ENCODE measurements around the gene PEBP1.

Gene PEBP1

DNA sequence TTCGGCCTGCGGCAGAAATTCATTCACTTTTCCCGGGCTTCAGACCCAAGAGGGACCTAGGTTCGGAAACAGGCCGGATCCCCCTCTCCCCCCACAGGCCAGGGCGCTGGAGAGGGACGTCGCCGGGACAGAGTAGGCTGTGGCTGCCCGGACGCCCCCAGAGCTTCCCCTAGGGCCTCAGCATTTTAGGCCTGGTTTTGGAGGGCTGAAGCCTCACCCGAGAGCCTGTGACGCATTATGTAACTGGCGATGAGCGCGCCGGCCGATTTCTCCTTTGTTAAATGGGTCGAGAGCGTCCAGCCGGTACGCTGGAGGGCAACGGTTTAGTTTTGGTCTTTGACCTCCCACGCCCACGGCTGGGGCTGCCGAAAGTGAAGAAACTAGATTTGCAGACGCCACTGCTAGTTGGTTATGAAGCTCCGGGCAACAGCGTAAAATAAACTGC, 657 bp downstream of the PEBP1 start:
- DNase-seq, result peak; percentile 64 to 67

DNA sequence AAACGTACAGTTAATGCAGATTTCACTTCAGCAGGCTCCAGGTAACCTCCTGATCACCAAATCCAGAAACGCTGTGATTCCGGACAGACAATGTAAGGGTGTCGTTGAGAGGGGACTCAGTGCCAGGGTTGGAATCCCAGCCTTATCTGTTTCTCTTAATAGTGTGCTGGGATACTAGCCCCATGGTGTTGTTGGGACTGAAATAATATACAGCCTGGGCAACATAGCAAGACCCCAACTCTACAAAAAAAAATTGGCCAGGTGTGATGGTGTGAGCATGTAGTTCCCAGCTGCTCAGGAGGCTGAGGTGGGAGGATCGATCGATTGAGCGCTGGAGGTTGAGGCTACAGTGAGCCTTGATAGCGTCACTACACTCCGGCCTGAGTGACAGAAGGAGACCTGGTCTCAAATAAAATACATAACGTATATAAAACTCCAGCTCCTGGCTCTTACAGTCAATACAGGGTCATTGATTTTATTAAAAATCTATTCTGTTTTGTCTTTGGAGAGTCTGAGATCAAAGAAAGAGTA, 1.3 kb downstream of the PEBP1 start:
- no peak for DNase-seq

DNA sequence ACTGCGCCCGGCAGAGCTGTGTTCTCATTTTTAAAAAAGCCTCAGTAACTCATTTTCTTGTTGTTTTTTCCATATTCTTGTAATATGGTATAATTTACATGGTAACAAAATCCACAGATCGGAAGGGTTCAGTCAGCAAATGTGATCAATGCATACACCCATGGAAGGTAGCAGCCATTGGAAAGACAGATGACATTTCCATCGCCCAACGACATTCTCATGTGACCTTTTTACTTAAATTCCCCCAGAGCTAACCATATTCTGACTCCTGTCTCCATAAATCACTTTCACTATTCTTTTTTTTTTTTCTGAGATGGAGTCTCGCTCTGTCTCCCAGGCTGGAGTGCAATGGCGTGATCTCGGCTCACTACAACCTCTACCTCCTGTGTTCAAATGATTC, 4.9 kb downstream of the PEBP1 start:
- DNase-seq, result no peak

DNA sequence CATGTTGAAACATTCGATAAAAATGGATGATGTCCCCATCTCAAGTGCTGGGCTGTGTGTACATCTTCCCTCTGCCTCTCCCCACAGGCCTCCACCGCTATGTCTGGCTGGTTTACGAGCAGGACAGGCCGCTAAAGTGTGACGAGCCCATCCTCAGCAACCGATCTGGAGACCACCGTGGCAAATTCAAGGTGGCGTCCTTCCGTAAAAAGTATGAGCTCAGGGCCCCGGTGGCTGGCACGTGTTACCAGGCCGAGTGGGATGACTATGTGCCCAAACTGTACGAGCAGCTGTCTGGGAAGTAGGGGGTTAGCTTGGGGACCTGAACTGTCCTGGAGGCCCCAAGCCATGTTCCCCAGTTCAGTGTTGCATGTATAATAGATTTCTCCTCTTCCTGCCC, 8.6 kb downstream of the PEBP1 start:
- DNase-seq, result no peak

DNA sequence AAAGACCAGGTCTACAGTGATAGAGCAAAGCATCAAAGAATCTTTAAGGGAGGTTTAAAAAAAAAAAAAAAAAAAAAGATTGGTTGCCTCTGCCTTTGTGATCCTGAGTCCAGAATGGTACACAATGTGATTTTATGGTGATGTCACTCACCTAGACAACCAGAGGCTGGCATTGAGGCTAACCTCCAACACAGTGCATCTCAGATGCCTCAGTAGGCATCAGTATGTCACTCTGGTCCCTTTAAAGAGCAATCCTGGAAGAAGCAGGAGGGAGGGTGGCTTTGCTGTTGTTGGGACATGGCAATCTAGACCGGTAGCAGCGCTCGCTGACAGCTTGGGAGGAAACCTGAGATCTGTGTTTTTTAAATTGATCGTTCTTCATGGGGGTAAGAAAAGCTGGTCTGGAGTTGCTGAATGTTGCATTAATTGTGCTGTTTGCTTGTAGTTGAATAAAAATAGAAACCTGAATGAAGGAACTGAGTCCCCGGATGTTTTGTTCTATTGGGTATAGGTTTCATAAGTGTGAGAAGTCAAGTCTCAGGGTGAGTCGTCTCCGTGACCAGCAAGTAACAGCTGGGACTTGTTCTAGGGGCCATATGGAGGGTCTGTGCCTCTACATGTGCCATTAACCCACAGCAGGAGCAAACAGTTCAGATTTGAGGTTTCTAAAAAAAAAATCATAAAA, 9.3 kb downstream of the PEBP1 start:
- DNase-seq, result no peak

DNA sequence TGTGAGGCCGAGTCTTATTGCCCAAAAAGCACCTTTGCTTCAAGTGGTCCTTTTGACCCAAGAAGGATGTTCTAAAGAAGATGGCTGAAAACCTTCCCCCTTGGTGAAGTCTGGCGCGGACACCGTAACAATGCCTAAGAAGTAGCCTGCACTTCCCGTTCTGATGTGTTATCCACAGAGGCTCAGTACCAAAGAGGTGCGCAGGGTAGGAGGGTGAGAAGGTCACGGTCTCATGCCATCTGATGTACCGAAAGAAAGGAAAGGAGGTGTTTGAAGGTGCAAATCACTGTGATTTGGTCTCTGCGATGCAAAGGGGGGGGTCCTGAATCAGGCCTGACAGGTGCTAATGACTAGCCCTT, 9.9 kb downstream of the PEBP1 start:
- no peak for DNase-seq

DNA sequence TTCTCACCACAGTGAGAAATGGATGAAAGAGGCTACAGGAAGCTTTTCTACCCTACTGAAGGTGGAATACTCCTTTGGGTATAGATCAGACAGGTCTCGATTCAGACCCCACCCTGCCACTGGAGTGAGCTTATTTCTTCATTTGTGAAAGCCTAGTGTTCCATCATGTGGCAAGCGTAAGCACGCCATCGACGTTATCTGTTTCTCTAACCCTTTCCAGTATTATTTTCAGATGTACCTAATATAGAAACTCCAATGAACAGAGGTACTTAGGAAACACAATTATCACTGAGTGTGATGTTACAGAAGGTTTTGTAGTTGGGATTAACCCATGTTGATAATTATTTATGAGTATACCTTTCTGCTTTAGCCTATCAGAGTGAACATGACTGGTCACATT, 12.4 kb downstream of the PEBP1 start:
- no peak for DNase-seq

DNA sequence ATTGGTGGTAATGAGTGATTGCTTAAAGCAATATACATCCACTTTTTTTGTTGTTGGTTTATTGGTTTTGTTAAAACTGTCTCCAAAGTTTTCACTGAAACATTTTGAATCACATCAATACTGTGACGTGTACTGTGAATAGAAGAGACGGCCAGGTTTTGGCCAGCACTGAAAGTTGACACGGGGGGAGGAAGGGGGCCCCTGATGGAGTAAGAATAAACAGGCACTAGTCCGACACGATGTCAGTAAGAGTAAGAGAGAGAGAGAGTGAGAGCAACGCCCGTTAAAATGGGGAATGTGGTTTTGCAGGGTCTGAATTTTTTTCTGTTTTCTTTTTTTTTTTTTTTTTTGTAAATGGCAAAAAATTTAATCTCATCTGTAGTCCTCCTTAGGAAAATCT, 14.7 kb downstream of the PEBP1 start:
- DNase-seq, result no peak

DNA sequence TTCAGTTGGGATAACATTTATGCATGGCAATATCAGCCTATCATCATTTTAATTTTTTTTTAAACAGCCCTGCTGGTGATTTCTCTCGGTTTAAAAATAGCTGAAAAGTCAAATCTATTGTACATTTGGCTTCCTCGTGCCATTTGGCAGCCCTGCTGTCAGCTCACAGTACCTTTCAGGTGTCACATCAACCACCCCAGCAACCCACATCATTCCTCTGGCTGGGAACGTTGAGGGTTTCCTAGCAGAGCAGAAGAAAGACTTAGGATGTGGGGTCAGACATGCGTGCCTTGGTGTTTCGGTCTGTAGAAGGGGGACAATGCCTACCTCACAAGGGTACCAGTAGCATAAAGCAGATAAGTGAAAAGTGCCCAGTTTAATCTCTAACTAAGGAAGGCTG, 15.8 kb downstream of the PEBP1 start:
- DNase-seq, result no peak

DNA sequence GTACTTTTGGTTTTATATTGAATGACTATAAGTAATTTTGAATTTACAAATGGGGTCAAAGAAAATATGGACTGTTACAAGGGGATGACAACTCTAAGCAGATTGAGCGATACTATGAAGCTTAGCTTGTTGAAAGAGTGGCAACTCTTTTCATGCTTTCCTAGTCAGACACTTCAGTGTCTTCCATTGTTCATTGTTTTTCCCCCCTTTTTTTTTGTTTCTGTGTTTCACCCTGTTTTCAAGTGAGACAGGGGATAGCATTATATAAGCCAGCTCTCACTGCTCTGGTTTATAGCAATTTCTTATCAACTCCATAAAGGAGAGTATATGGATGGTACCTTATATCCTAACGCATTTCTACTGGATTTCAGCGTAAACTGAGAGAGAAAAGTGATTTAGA, 24.6 kb downstream of the PEBP1 start:
- DNase-seq, result no peak

DNA sequence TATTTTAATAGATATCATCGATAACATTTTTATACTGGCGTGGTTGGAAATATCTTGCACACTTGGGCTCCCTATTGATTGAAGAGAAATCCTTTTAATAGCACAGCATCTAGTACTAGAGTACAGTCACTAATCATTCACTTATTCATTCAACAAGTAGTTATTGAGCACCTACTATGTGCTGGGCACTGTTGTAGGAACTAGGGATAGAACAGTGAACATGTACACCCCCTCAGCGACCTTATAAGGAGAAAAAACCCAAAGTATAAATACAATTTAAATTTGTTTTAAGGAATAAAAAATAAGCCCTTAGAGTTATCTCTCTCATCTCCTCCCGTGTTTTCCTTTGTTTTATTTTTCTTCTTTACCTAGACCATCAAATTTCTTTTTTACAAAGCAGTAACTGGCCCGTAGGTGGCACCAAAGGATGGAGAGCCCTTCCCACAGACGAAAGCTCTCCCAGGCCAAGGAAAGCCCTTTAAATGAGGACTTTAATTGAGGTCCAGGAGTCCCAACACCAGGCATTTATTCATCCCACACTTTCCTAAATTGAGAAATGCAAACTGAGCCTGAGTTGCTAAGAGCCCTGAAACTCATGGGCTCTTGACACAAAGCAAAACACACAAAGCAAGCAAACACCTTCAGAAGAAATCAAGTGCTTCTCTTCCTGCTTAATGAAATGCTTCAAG, 29.0 kb downstream of the PEBP1 start:
- no peak for DNase-seq

DNA sequence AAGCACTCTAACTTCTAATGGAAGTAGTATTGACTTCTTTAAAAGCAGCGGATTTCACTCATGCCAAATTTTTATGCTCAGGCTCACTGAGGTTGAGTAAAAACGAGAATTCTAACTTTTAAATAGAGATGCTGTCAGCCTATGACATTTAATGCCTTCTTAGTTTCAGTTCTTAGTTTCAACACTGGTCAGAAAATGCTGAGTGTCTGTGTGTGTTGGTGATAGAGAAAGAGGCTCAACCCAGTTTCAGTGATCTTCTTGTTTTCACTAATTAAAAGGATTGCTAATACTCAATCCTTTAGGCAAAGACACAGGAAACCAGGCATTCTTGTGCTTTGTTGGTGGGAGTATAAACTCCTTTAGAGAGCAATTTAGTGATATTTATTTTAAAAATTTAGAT, 31.0 kb downstream of the PEBP1 start:
- DNase-seq, result no peak

DNA sequence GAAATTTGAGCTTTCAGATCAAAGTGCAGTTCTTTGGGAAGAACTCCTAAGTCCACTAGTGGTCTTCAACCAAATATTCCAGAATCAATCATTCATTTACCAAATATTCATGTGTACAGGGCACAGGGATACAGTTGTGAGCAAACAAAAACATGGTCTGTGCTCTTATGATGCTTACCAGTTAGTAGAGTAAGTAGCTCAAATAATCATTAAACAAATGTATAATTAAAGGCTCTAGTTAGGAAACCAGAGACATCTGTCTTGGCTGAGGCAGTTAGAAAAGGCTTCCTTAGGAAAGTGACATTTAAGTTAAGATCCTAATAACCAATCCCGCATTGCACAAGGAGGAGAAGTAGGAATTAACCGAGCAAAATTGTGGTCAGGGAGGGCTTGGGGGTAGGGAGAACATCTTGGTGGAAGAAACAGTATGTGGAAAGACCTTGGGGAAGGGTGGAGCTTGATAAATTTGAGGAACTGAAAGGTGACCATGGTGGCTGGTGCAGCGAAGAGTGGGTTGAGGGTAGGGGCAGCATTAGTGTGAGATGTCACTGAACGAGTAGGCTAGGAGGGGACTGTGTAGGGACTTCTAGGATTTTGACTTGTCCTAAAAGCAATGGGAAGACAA, 40.0 kb downstream of the PEBP1 start:
- no peak for DNase-seq

DNA sequence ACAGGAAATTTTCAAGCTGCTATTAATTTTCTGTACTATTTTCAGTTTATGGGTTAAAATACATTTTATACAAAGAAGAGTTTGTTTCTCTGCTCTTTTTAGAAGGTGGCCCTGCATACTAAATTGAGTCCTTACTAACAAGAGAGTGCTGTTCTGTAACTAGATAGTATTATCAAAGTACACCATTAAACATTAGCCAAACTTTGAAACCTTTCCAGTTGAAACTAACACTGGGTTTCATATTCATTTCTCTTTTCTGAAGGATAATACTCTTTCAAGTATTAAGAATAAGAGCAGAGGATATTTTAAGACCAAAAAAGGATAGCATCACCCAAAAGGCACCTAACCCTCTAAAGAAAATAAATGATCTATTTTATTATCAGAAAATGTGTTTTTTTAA, 47.2 kb downstream of the PEBP1 start:
- no peak for DNase-seq

DNA sequence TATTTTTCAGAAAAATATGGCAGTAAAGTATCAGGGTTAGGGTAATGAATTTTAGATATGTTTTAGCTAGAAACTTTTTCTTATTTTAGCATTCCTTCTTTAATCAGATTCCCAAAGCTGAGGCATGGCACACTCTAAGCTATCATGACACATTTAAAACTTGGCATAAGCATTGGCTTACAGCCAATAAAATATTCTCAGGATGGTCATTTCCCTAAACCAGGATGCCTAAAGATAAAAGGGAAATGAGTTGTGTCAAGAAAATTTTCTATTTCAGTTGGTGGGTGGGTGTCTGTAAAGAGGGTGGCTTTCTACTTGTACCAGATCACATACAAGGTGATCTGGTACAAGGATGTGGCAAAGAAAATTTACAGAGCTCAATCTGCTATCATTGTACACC, 47.8 kb downstream of the PEBP1 start:
- no peak for DNase-seq

DNA sequence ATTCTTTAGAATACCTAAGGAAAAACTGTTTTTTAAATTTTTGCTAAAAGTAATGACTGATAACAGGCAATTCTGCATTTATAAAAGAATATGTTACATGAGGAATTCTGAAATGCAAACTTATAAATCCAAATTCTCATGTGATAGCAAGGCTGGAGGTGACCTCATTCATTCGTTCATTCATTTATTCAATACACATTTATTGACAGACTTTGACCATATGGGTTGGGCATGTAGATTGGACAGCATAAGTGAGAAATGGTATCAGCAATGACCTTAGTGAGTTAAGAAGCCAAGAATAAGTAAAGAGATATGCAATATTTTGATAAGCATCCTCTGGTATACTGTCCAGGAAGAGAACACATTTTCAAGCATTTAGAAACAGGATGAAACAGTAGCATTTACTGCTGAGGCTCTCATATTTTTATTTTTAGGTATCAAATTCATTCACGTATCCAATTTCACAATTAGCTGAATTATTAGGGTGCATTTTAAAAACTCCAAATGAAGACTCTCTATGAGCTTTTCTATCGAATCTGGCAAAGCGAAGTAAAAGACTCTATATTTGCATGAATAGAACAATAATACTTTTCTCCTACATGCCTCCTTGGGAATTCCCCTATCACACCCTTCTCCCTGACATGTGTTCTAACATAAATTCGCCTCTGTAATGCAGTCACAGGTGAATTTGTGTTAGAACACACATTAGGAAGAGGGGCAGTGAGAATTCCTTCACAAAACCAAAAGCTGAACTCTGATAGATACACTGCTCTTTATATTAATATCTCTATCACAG, 49.9 kb downstream of the PEBP1 start:
- DNase-seq, result no peak

DNA sequence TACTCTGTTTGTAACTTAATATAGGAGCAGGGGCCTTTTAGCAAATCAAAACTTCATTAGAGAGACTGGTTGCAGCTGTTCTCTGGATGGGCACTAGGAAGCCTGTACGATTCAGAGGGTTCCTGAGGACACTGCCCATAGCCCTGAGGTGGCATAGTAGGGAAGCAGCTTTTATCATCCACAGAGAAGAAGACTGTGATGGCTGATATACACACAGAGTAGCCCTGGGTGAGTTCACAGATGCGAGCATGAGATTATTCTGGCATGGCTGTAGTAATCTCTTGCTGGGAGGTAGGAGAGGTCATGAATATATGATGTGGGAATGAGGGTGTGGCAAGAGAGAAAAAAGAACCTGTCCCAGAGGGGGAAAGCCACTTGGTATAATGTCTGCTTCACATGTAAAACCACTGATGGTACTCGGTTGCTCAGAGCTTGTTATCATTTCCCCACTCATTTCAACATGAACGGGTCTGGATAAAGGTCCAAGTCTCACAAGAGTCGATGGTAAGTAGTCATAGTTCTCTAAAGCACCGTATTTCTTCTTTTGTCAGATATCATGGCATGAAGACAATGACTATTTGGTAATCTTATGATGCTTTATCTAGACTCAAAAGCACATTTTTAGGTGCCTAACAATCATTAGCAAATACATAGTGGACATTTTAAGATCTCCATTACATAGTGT, 52.0 kb downstream of the PEBP1 start:
- DNase-seq, result no peak

DNA sequence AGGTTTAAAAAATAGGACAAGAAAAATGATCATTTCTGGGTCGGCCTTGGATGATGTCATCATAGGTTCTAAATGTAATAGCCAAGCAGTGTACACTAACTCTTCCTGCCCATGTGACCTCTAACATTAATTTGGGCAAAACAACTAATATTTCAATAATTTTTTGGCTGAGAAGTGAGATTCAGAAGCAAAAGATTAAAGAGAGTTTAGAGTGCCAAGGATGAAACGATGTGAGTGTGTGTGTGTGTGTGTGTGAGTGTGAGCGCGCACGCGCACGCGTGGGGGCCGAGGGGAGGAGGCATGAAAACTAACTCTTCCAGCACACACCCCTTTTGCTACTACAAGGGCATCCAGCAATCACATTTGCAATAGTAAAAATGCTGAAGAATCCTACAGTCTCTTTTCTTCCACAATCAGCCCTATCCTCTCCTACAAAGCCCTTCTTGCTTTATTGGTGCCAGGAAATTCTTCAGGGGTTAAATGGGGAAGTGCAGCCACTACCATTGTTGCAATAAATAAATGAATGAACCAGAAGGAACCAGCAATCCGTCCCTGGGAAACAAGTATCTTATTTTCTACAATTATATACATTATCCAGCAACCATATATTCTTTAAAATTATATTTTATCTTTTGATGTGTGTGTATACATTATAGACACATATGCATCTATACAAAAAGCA, 52.9 kb downstream of the PEBP1 start:
- no peak for DNase-seq

DNA sequence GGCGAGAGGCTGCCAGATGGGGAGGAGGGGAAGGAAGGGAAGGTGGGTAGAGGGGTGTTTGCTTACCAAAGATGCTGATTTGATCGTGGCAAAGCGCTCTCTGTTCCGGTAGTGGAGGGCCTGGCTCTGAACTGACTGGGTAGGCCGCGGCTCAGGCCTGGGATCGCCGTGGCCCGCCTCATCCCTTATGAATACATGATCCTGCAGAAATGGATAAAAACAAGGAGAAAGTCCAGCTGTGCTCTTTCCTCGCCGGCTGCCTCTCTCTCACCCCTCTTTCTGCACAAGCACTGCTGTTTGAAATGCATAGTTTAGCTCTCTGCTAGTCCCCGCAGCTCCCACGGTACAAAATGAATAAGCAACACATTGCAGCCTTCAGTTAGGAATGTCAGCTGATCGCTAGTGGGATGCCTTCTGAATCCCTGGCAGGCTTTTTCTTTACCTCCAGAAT, 53.8 kb downstream of the PEBP1 start:
- no peak for DNase-seq

DNA sequence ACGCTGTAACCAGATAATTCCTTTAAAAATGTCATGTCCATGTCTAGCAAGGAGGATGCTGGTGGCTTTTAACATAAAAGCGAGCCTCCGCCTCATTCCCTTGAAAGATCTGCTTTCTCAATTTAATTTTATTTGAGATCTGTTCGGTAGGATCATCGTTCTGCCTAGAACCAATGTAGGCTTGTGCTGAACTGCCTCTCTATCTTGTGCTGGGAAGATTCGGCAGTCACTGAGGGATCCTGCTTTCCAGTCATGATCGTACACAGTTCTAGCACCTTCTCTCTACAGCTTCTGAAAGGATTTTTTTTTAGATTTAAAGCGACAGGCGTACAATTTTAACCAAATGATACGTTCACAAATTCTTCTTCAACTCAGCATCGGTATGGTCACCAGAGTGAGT, 54.3 kb downstream of the PEBP1 start:
- no peak for DNase-seq

DNA sequence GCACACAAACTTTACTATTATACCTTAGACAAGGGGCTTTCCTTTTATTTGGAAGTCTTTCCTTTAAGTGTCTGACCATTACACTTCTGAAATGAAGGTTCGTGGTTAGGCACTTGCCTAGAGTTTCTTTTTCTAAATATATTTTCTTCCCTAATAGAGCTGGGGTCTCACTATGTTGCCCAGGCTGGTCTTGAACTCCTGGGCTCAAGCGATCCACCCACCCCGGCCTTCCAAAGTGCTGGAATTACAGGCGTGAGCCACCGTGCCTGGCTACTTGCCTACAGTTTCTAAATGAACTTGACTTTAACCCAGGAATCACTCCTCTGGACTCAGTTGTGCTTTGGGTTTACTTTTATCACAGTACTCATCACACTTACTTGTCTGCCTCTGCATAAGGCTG, 57.6 kb downstream of the PEBP1 start:
- DNase-seq, result no peak

DNA sequence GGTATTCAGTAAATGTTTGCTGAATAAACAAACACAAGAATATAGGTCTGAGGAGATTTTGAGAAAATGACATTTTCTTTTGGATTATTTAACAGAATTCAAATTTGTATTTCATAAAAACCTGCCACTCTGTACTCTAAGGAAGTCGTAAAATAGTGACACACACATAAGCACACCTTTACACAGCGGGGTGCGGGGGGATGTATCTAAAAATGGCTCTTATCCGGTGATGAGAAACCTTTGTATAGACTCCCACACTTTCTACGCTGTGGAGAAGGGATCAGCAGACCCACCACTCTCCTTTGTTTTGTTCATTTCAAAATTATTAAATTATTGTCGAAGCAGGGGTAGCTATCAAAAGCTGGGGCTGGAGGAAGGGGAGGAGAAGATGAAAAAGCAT, 58.0 kb downstream of the PEBP1 start:
- no peak for DNase-seq

Data from activated T-cell treated with anti-CD3 and anti-CD28 coated beads, Interleukin-2, amount 50 U/mL, for 48 hours (primary cell).